GM23338 (cell line): ENCODE data around the gene BRD2. TPM values are rescaled to one million over a fixed set of nuclear protein-coding genes. Genes with fewer than 3 reads are reported as not detected.

Source experiments
- ATAC-seq: fragments of 200-7000 bp; cut with Tn5 transposase; 3 replicates; pipeline ENCODE4 v1.9.1; 2020
- DNase-seq: peaks from one replicate; pipeline ENCODE4 v3.0.0-alpha.2; 2015; ENCODE audit warnings: low spot score
- H2AFZ ChIP-seq: fragments of 200-600 bp; sonication (generic); 2 replicates; pipeline ENCODE4 v1.8.0; 2016; ENCODE audit warnings: antibody characterized with exemption, mild to moderate bottlenecking, moderate library complexity
- H3F3A ChIP-seq: fragments of 200-600 bp; sonication (generic); replicated peaks from 2 replicates; pipeline ENCODE4 v1.8.0; 2017; ENCODE audit warnings: antibody characterized with exemption, mixed run types, low read depth
- H3K27ac ChIP-seq: fragments of 200-600 bp; sonication (generic); 2 replicates; pipeline ENCODE4 v1.6.1; 2016; ENCODE audit warnings: low read depth
- H3K27me3 ChIP-seq: fragments of 200-600 bp; sonication (generic); 2 replicates; pipeline ENCODE4 v1.8.0; 2016; ENCODE audit warnings: mild to moderate bottlenecking, mixed run types, moderate library complexity; ENCODE audit not compliant: insufficient read depth
- H3K36me3 ChIP-seq: fragments of 200-600 bp; sonication (generic); 2 replicates; pipeline ENCODE4 v1.8.0; 2016; ENCODE audit warnings: mild to moderate bottlenecking; ENCODE audit not compliant: insufficient read depth
- H3K4me1 ChIP-seq: fragments of 200-600 bp; sonication (generic); 2 replicates; pipeline ENCODE4 v1.8.0; 2016; ENCODE audit warnings: mild to moderate bottlenecking, moderate library complexity; ENCODE audit not compliant: insufficient read depth
- H3K4me2 ChIP-seq: fragments of 200-600 bp; sonication (generic); 2 replicates; pipeline ENCODE4 v1.7.1; 2017; ENCODE audit warnings: mixed run types
- H3K4me3 ChIP-seq: fragments of 200-600 bp; sonication (generic); 2 replicates; pipeline ENCODE4 v1.6.1; 2016; ENCODE audit warnings: mixed run types
- H3K79me2 ChIP-seq: fragments of 200-600 bp; sonication (generic); replicated peaks from 2 replicates; pipeline ENCODE4 v1.8.0; 2017; ENCODE audit warnings: mild to moderate bottlenecking; ENCODE audit not compliant: insufficient read depth
- H3K9me2 ChIP-seq: fragments of 200-600 bp; sonication (generic); 2 replicates; pipeline ENCODE4 v1.8.0; 2017; ENCODE audit not compliant: insufficient read depth
- H4K20me1 ChIP-seq: fragments of 200-600 bp; sonication (generic); replicated peaks from 2 replicates; pipeline ENCODE4 v1.8.0; 2017; ENCODE audit warnings: mild to moderate bottlenecking; ENCODE audit not compliant: insufficient read depth
- H3K27ac Mint-ChIP-seq: 2 replicates; pipeline ENCODE4 v1.8.0; 2020; ENCODE audit warnings: inconsistent platforms, mild to moderate bottlenecking, moderate library complexity, mixed read lengths
- H3K27me3 Mint-ChIP-seq: 3 replicates; pipeline ENCODE4 v1.8.0; 2022; ENCODE audit warnings: low read depth, mild to moderate bottlenecking, moderate library complexity, mixed read lengths, inconsistent platforms; ENCODE audit not compliant: insufficient read depth, poor library complexity
- H3K36me3 Mint-ChIP-seq: 3 replicates; pipeline ENCODE4 v1.8.0; 2021; ENCODE audit warnings: low read depth, mild to moderate bottlenecking, inconsistent platforms, moderate library complexity, mixed read lengths
- H3K4me1 Mint-ChIP-seq: 3 replicates; pipeline ENCODE4 v1.8.0; 2020; ENCODE audit warnings: mild to moderate bottlenecking, inconsistent platforms, mixed read lengths
- H3K4me3 Mint-ChIP-seq: 3 replicates; pipeline ENCODE4 v1.8.0; 2021; ENCODE audit warnings: moderate library complexity, mild to moderate bottlenecking, inconsistent platforms, mixed read lengths
- H3K9me3 Mint-ChIP-seq: 3 replicates; pipeline ENCODE4 v1.8.0; 2020; ENCODE audit warnings: moderate library complexity, mild to moderate bottlenecking, inconsistent platforms, mixed read lengths
- CREB1 ChIP-seq: fragments of 250-450 bp; sonication (Bioruptor Pico); IDR thresholded peaks from 2 replicates; pipeline ENCODE4 v1.5.0; 2020; ENCODE audit warnings: low read depth, mild to moderate bottlenecking, moderate library complexity
- JUNB ChIP-seq: IDR thresholded peaks from one replicate; pipeline ENCODE4 v1.6.1; 2016; ENCODE audit warnings: antibody characterized with exemption; ENCODE audit not compliant: unreplicated experiment
- NANOG ChIP-seq: IDR thresholded peaks from 2 replicates; pipeline ENCODE4 v1.6.1; 2016; ENCODE audit warnings: antibody characterized with exemption, borderline replicate concordance
- POLR2AphosphoS5 ChIP-seq: IDR thresholded peaks from 2 replicates; pipeline ENCODE4 v1.6.1; 2016; ENCODE audit warnings: antibody characterized with exemption, low read depth
- ZNF114 ChIP-seq: fragments of 250-450 bp; sonication (Bioruptor Pico); IDR thresholded peaks from 2 replicates; pipeline ENCODE4 v1.5.0; 2020; ENCODE audit warnings: mild to moderate bottlenecking, moderate library complexity
- ZNF331 ChIP-seq: fragments of 250-450 bp; sonication (Bioruptor Pico); IDR thresholded peaks from 2 replicates; pipeline ENCODE4 v1.5.0; 2020; ENCODE audit warnings: low read depth, mild to moderate bottlenecking, moderate library complexity
- polyA plus RNA-seq: library from polyadenylated mRNA; unstranded; fragments of >200 nt; fragmentation: Nextera tagmentation; extraction: Ambion mirVana; gene quantifications from 2 replicates; pipeline ENCODE4 v1.2.1, GENCODE V29; 2016
- total RNA-seq: library from RNA; depleted of rRNA; stranded (reverse); fragments of >200 nt; shearing (Covaris generic); gene quantifications from 2 replicates; pipeline ENCODE4 v1.2.3, GENCODE V29; 2014
- TF ChIP-seq, protein P1 (sequence below): IDR thresholded peaks from 2 replicates; pipeline ENCODE4 v1.6.1; 2016; ENCODE audit warnings: antibody characterized with exemption
- TF ChIP-seq, protein P2 (sequence below): fragments of 250-450 bp; sonication (Bioruptor Pico); IDR thresholded peaks from 2 replicates; pipeline ENCODE4 v1.5.0; 2020; ENCODE audit warnings: mild to moderate bottlenecking, moderate library complexity
- TF ChIP-seq, protein P3 (sequence below): IDR thresholded peaks from one replicate; pipeline ENCODE4 v1.6.1; 2018; ENCODE audit warnings: antibody characterized with exemption; ENCODE audit not compliant: unreplicated experiment

BRD2 gene
- total and polyA plus RNA-seq, 2 experiments from 2014 or later: 84.9 to 169 TPM

DNA sequence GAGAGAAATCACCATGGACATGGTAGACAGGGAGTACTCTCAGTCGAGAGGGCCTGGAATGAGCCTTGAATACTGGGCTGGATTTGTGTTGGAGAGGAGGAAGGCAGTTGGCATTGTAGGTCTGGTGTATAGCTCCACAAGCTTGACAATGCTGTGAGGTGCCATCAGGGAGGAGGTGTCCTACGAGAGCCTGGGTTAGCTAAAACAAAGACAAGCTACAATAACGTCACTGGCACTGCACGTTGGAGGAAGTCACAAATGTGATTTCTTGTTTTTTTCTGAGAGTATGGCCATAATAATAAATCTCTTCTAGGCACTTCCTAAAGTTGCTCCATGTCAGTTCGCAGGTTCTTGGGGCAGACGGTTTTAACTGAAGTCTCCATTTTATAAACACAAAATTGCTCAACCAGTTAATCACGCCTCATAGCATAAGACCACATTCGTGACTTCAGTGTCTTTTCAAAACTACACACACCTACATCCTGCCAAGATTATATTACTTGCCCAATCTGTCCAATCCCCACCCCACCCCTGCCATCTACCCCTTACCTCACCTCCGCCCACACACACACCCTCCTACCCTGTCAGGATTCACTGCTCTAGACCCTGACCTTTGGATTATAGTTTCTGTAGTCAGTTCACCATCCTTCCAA, 23.2 kb upstream of the BRD2 start:
- no peaks in the 10 kb centered on the region for H3K36me3 ChIP-seq

DNA sequence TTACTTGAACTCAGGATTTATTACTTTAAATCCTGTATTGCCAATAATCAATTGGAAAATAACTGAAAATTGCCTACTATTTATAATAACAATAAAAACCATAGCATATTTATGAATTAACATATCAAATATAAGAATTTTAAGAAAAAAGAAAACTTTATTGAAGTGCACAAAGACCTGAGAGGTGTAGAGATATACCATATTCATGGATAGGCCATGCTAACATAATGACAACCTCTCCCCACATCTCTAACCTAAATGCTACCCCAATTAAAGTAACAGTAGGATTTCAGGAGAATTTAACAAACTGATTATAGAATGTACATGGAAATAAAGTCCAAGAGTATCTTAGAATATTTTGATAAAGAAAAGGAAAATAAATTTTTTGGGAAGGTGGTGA, 22.4 kb upstream of the BRD2 start:
- no peaks in the 10 kb centered on the region for H3K36me3 ChIP-seq
- no peak overlapping the region for H3K27ac ChIP-seq
- ATAC-seq (no peak), DNase-seq (no peak)
- no peaks in the 10 kb centered on the region for H3K36me3 Mint-ChIP-seq
- no peaks in the 10 kb centered on the region for H3K9me2 ChIP-seq
- no peak overlapping the region for H3K4me2 ChIP-seq
- no peak overlapping the region for H2AFZ ChIP-seq
- no peak overlapping the region for H3K4me3 Mint-ChIP-seq
- H3K4me1 ChIP-seq: 0 out of 2 replicates have a peak, but pooled peaks cover 6% of the 10 kb centered on the region
- H3K4me3 ChIP-seq: no peak overlapping the region
- peaks cover 2% of the 10 kb centered on the region for H3K27me3 Mint-ChIP-seq
- H3K4me1 Mint-ChIP-seq: peaks cover 11% of the 10 kb centered on the region; the same call in 2 of the 3 replicates
- H3K27me3 ChIP-seq: no peaks in the 10 kb centered on the region
- no peak overlapping the region for H3K27ac Mint-ChIP-seq
- H3K9me3 Mint-ChIP-seq: no peaks in the 10 kb centered on the region
- no peaks in the 10 kb centered on the region for H3F3A ChIP-seq
- H4K20me1 ChIP-seq: no peaks in the 10 kb centered on the region
- no peaks in the 10 kb centered on the region for H3K79me2 ChIP-seq
- TF ChIP-seq CREB1 (CRISPR knock-in tag) (no peak), NANOG (no peak), ZNF114 (CRISPR knock-in tag) (no peak), POLR2AphosphoS5 (no peak), JUNB (no peak), ZNF331 (CRISPR knock-in tag) (no peak)
- TF ChIP-seq, protein P1, sequence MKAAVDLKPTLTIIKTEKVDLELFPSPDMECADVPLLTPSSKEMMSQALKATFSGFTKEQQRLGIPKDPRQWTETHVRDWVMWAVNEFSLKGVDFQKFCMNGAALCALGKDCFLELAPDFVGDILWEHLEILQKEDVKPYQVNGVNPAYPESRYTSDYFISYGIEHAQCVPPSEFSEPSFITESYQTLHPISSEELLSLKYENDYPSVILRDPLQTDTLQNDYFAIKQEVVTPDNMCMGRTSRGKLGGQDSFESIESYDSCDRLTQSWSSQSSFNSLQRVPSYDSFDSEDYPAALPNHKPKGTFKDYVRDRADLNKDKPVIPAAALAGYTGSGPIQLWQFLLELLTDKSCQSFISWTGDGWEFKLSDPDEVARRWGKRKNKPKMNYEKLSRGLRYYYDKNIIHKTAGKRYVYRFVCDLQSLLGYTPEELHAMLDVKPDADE: no peak
- TF ChIP-seq, protein P2, sequence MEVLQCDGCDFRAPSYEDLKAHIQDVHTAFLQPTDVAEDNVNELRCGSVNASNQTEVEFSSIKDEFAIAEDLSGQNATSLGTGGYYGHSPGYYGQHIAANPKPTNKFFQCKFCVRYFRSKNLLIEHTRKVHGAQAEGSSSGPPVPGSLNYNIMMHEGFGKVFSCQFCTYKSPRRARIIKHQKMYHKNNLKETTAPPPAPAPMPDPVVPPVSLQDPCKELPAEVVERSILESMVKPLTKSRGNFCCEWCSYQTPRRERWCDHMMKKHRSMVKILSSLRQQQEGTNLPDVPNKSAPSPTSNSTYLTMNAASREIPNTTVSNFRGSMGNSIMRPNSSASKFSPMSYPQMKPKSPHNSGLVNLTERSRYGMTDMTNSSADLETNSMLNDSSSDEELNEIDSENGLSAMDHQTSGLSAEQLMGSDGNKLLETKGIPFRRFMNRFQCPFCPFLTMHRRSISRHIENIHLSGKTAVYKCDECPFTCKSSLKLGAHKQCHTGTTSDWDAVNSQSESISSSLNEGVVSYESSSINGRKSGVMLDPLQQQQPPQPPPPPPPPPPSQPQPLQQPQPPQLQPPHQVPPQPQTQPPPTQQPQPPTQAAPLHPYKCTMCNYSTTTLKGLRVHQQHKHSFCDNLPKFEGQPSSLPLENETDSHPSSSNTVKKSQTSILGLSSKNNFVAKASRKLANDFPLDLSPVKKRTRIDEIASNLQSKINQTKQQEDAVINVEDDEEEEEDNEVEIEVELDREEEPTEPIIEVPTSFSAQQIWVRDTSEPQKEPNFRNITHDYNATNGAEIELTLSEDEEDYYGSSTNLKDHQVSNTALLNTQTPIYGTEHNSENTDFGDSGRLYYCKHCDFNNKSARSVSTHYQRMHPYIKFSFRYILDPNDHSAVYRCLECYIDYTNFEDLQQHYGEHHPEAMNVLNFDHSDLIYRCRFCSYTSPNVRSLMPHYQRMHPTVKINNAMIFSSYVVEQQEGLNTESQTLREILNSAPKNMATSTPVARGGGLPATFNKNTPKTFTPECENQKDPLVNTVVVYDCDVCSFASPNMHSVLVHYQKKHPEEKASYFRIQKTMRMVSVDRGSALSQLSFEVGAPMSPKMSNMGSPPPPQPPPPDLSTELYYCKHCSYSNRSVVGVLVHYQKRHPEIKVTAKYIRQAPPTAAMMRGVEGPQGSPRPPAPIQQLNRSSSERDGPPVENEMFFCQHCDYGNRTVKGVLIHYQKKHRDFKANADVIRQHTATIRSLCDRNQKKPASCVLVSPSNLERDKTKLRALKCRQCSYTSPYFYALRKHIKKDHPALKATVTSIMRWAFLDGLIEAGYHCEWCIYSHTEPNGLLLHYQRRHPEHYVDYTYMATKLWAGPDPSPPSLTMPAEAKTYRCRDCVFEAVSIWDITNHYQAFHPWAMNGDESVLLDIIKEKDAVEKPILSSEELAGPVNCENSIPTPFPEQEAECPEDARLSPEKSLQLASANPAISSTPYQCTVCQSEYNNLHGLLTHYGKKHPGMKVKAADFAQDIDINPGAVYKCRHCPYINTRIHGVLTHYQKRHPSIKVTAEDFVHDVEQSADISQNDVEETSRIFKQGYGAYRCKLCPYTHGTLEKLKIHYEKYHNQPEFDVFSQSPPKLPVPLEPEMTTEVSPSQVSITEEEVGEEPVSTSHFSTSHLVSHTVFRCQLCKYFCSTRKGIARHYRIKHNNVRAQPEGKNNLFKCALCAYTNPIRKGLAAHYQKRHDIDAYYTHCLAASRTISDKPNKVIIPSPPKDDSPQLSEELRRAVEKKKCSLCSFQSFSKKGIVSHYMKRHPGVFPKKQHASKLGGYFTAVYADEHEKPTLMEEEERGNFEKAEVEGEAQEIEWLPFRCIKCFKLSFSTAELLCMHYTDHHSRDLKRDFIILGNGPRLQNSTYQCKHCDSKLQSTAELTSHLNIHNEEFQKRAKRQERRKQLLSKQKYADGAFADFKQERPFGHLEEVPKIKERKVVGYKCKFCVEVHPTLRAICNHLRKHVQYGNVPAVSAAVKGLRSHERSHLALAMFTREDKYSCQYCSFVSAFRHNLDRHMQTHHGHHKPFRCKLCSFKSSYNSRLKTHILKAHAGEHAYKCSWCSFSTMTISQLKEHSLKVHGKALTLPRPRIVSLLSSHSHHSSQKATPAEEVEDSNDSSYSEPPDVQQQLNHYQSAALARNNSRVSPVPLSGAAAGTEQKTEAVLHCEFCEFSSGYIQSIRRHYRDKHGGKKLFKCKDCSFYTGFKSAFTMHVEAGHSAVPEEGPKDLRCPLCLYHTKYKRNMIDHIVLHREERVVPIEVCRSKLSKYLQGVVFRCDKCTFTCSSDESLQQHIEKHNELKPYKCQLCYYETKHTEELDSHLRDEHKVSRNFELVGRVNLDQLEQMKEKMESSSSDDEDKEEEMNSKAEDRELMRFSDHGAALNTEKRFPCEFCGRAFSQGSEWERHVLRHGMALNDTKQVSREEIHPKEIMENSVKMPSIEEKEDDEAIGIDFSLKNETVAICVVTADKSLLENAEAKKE (CRISPR knock-in tag): no peak
- TF ChIP-seq, protein P3, sequence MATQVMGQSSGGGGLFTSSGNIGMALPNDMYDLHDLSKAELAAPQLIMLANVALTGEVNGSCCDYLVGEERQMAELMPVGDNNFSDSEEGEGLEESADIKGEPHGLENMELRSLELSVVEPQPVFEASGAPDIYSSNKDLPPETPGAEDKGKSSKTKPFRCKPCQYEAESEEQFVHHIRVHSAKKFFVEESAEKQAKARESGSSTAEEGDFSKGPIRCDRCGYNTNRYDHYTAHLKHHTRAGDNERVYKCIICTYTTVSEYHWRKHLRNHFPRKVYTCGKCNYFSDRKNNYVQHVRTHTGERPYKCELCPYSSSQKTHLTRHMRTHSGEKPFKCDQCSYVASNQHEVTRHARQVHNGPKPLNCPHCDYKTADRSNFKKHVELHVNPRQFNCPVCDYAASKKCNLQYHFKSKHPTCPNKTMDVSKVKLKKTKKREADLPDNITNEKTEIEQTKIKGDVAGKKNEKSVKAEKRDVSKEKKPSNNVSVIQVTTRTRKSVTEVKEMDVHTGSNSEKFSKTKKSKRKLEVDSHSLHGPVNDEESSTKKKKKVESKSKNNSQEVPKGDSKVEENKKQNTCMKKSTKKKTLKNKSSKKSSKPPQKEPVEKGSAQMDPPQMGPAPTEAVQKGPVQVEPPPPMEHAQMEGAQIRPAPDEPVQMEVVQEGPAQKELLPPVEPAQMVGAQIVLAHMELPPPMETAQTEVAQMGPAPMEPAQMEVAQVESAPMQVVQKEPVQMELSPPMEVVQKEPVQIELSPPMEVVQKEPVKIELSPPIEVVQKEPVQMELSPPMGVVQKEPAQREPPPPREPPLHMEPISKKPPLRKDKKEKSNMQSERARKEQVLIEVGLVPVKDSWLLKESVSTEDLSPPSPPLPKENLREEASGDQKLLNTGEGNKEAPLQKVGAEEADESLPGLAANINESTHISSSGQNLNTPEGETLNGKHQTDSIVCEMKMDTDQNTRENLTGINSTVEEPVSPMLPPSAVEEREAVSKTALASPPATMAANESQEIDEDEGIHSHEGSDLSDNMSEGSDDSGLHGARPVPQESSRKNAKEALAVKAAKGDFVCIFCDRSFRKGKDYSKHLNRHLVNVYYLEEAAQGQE: no peak

More for the DNA sequence above, 23.2 kb upstream of the BRD2 start:
- H3K4me3 Mint-ChIP-seq: no peak overlapping the region
- H3K27me3 ChIP-seq: no peaks in the 10 kb centered on the region
- 0 out of 2 replicates have a peak, but pooled peaks cover 6% of the 10 kb centered on the region for H3K4me1 ChIP-seq
- peaks cover 17% of the 10 kb centered on the region for H3K4me1 Mint-ChIP-seq
- H3K9me2 ChIP-seq: no peaks in the 10 kb centered on the region
- ATAC-seq (no peak), DNase-seq (no peak)
- peaks cover 2% of the 10 kb centered on the region for H3K27me3 Mint-ChIP-seq
- H3K27ac ChIP-seq: no peak overlapping the region
- H3K27ac Mint-ChIP-seq: no peak overlapping the region
- H4K20me1 ChIP-seq: no peaks in the 10 kb centered on the region
- H3K79me2 ChIP-seq: no peaks in the 10 kb centered on the region
- H2AFZ ChIP-seq: no peak overlapping the region
- TF ChIP-seq NANOG: no peak
- no peaks in the 10 kb centered on the region for H3K36me3 Mint-ChIP-seq
- no peak overlapping the region for H3K4me2 ChIP-seq
- no peaks in the 10 kb centered on the region for H3K9me3 Mint-ChIP-seq
- no peaks in the 10 kb centered on the region for H3F3A ChIP-seq
- no peak overlapping the region for H3K4me3 ChIP-seq
